GM12878 (cell line): ENCODE results near the gene ISG20L2. TPM values are rescaled to one million over a fixed set of nuclear protein-coding genes. Genes with fewer than 3 reads are reported as not detected.
A peak's percentile ranks its signal among the peaks of the same experiment; 100 is the strongest.

Experiments
- ATAC-seq: fragments of 200-7000 bp; cut with Tn5 transposase; 3 replicates; pipeline ENCODE4 v1.9.1; 2020; ENCODE audit warnings: mild to moderate bottlenecking, moderate library complexity
- BruUV-seq: library from RNA; stranded (reverse); fragments of 400-500 nt; replicated peaks from 2 replicates; lab custom pipeline; 2021; lab: Mats Ljungman, UMichigan
- CTCF ChIA-PET: fragments of 300-600 bp; sonication (Branson Sonifier 250); formaldehyde crosslinking; extraction: SDS; loops from one replicate; lab custom pipeline; 2021; ENCODE audit warnings: inconsistent platforms; lab: Yijun Ruan, JAX
- POLR2A ChIA-PET: fragments of 350-600 bp; formaldehyde crosslinking; extraction: SDS; loops from one replicate; lab custom pipeline; 2021; ENCODE audit warnings: inconsistent platforms; lab: Charles Lee
- RAD21 ChIA-PET: fragments of 300-600 bp; sonication (Branson Sonifier 250); formaldehyde crosslinking; loops from one replicate; lab custom pipeline; 2023; ENCODE audit warnings: antibody characterized with exemption; ENCODE audit not compliant: unreplicated experiment; lab: Charles Lee
- SMC1A ChIA-PET: fragments of 300-600 bp; sonication (Branson Sonifier 250); formaldehyde crosslinking; loops from one replicate; lab custom pipeline; 2023; ENCODE audit not compliant: unreplicated experiment, uncharacterized antibody; lab: Charles Lee
- DNase-seq: peaks from one replicate; pipeline ENCODE4 v3.0.0-alpha.2; 2011; ENCODE audit warnings: low read depth, low spot score
- FAIRE-seq: peaks from 3 replicates; lab custom pipeline; 2011; peaks lifted over from hg19 to GRCh38; lab: Jason Lieb, UNC
- H2AFZ ChIP-seq: 2 replicates; pipeline ENCODE4 v1.6.0; 2011; ENCODE audit warnings: low read depth, low read length, control low read depth; ENCODE audit not compliant: control insufficient read depth
- H3K27ac ChIP-seq: 2 replicates; pipeline ENCODE4 v1.5.1; 2011; ENCODE audit warnings: control low read depth; ENCODE audit not compliant: control insufficient read depth, insufficient read depth
- H3K27me3 ChIP-seq, 2 experiments: replicated peaks in 1 of 2; 2 replicates each; pipeline versions ENCODE4 v1.6.0 to v1.6.1; 2011; ENCODE audit warnings: low read length in 1 of 2; ENCODE audit not compliant: control insufficient read depth in 2 of 2, insufficient read depth in 2 of 2
- H3K36me3 ChIP-seq, 2 experiments: 2 replicates each; pipeline ENCODE4 v1.5.1; 2011; ENCODE audit warnings: low read length in 1 of 2; ENCODE audit not compliant: control insufficient read depth in 2 of 2, insufficient read depth in 2 of 2
- H3K4me1 ChIP-seq: 2 replicates; pipeline ENCODE4 v1.6.1; 2011; ENCODE audit warnings: mild to moderate bottlenecking, low read length, moderate library complexity, mixed read lengths; ENCODE audit not compliant: control insufficient read depth, insufficient read depth
- H3K4me2 ChIP-seq: 2 replicates; pipeline ENCODE4 v1.6.0; 2011; ENCODE audit warnings: control low read depth; ENCODE audit not compliant: control insufficient read depth, insufficient read depth
- H3K4me3 ChIP-seq: fragments of 200-600 bp; sonication (generic); 2 replicates; pipeline ENCODE4 v1.5.1; 2016
- H3K79me2 ChIP-seq: 2 replicates; pipeline ENCODE4 v1.6.0; 2011; ENCODE audit warnings: low read length; ENCODE audit not compliant: control insufficient read depth, insufficient read depth
- H3K9ac ChIP-seq: 2 replicates; pipeline ENCODE4 v1.8.0; 2011; ENCODE audit warnings: low read length, control low read depth, mixed read lengths; ENCODE audit not compliant: control insufficient read depth, insufficient read depth
- H3K9me3 ChIP-seq: replicated peaks from 3 replicates; pipeline ENCODE4 v1.5.1; 2011; ENCODE audit warnings: mild to moderate bottlenecking, low read length; ENCODE audit not compliant: control insufficient read depth, insufficient read depth
- H4K20me1 ChIP-seq: 2 replicates; pipeline ENCODE4 v1.6.0; 2011; ENCODE audit not compliant: control insufficient read depth, insufficient read depth
- IKZF1 ChIP-seq: fragments of 450-650 bp; conservative IDR thresholded peaks from 2 replicates; pipeline ENCODE4 v1.6.1; 2017; ENCODE audit warnings: antibody characterized with exemption, mild to moderate bottlenecking
- IKZF2 ChIP-seq, 2 experiments: fragments of 450-650 bp; IDR thresholded peaks; 2 replicates each; pipeline ENCODE4 v1.6.1; 2017; ENCODE audit warnings: mild to moderate bottlenecking in 2 of 2, moderate library complexity in 2 of 2
- MTA2 ChIP-seq: fragments of 450-650 bp; IDR thresholded peaks from 2 replicates; pipeline ENCODE4 v1.6.1; 2016; ENCODE audit warnings: low read depth, mild to moderate bottlenecking, moderate library complexity
- NFXL1 ChIP-seq: fragments of 450-650 bp; IDR thresholded peaks from 2 replicates; pipeline ENCODE4 v1.6.1; 2017; ENCODE audit warnings: antibody characterized with exemption, mild to moderate bottlenecking, borderline replicate concordance
- RAD21 ChIP-seq: IDR thresholded peaks from 2 replicates; pipeline ENCODE4 v1.6.1; 2011; ENCODE audit warnings: mild to moderate bottlenecking, low read depth, low read length, moderate library complexity; ENCODE audit not compliant: insufficient read depth
- RUNX3 ChIP-seq: IDR thresholded peaks from 2 replicates; pipeline ENCODE4 v1.6.1; 2012; ENCODE audit warnings: low read length, inconsistent platforms
- SPI1 ChIP-seq: IDR thresholded peaks from 2 replicates; pipeline ENCODE4 v1.6.1; 2011; ENCODE audit warnings: low read depth, mild to moderate bottlenecking, low read length, moderate library complexity, borderline replicate concordance; ENCODE audit not compliant: insufficient read depth
- WRNIP1 ChIP-seq: IDR thresholded peaks from 2 replicates; pipeline ENCODE4 v1.6.1; 2011; ENCODE audit warnings: low read depth, low read length, improper control_type of control experiment, borderline replicate concordance
- WGBS: methylation state at CpG from one replicate; pipeline ENCODE4 v1.1.6; 2016; ENCODE audit warnings: low lambda C conversion rate; ENCODE audit not compliant: insufficient replicate concordance, insufficient coverage; ENCODE audit errors: missing lambda C conversion rate; 5-methylcytosine and 5-hydroxymethylcytosine counted together
- in situ Hi-C: fragments of 300-500 bp; cut with MboI; formaldehyde crosslinking; loops from 9 replicates; pipeline ENCODE4 v1.14.3; 2018; ENCODE audit warnings: mixed read lengths
- intact Hi-C: fragments of 100-400 bp; cut with micrococcal nuclease; formaldehyde crosslinking; loops from one replicate; pipeline ENCODE4 v1.14.2; 2022; ENCODE audit not compliant: unreplicated experiment
- polyA plus RNA-seq, 11 experiments: library from polyadenylated mRNA; depleted of rRNA in 4 of 11; unstranded in 6 of 11; stranded (reverse) in 5 of 11; fragments of >200 nt; fragmentation: Nextera tagmentation in 4 of 11; fragmentation: Illumina TruSeq in 1 of 11; extraction: Ambion mirVana in 4 of 11; extraction: Trizol in 1 of 11; gene quantifications; 1 replicate in 1 of 11; 2 replicates in 10 of 11; pipeline versions ENCODE4 v1.2.1 to v1.2.3, GENCODE V29; 2011 to 2016; ENCODE audit warnings: inconsistent platforms in 2 of 11, missing spikeins in 2 of 11, low read depth in 1 of 11
- total RNA-seq, 4 experiments: library from RNA; depleted of rRNA in 3 of 4; stranded (reverse); fragments of >200 nt in 3 of 4; fragmentation: Illumina TruSeq in 1 of 4; extraction: Trizol in 1 of 4; gene quantifications; 2 replicates each; pipeline versions ENCODE4 v1.2.1 to v1.2.3, GENCODE V29; 2013 to 2021
- TF ChIP-seq, protein P1 (sequence below), 3 experiments: IDR thresholded peaks in 2 of 3; conservative IDR thresholded peaks in 1 of 3; 2 replicates each; pipeline ENCODE4 v1.5.1; 2011; ENCODE audit warnings: low read depth in 3 of 3, low read length in 3 of 3, mild to moderate bottlenecking in 3 of 3, control low read depth in 2 of 3, moderate library complexity in 2 of 3, inconsistent platforms in 1 of 3, mixed read lengths in 1 of 3; ENCODE audit not compliant: control insufficient read depth in 2 of 3, insufficient read depth in 1 of 3; ENCODE audit errors: extremely low read depth in 1 of 3

The ISG20L2 gene
- total and polyA plus RNA-seq, 10 of the 15 experiments (the other 5 are each of a cell fraction or from before 2014, with no cell fraction given) = 16.4 to 111 (median 48.0) TPM

DNA sequence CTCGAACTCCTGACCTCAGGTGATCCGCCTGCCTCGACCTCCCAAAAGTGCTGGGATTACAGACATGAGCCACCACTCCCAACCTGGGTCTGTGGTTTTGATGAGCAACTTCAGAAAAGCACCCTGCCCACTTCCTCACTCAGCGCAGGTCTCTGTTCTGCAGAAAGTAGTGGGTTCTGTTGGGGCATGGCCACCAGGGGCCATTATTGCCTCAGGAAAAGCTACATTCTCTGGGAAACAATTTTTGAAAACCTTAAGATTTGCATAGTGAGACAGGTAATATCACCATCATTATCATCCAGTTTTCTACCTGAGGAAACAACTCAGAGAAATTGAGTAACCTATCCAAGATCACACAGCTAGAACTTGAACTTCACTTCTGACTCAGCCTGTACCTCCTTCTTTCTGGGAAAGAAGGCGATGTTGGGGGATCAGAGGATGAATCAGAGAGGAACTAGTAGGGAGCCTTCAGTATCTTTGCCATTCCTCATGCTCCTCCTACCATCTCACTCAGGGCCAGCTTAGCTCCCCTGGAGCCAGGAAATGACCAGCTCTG is 44.3 kb downstream of the ISG20L2 start:
- FAIRE-seq = peak; percentile 44
- WGBS = 0% methylated on average over 5 of the region's 5 CpGs
- no TSS peak for BruUV-seq
- TF ChIP-seq, protein P1, sequence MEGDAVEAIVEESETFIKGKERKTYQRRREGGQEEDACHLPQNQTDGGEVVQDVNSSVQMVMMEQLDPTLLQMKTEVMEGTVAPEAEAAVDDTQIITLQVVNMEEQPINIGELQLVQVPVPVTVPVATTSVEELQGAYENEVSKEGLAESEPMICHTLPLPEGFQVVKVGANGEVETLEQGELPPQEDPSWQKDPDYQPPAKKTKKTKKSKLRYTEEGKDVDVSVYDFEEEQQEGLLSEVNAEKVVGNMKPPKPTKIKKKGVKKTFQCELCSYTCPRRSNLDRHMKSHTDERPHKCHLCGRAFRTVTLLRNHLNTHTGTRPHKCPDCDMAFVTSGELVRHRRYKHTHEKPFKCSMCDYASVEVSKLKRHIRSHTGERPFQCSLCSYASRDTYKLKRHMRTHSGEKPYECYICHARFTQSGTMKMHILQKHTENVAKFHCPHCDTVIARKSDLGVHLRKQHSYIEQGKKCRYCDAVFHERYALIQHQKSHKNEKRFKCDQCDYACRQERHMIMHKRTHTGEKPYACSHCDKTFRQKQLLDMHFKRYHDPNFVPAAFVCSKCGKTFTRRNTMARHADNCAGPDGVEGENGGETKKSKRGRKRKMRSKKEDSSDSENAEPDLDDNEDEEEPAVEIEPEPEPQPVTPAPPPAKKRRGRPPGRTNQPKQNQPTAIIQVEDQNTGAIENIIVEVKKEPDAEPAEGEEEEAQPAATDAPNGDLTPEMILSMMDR (IDR thresholded peaks at IDR 0.05 in 2 of 3, conservative IDR thresholded peaks at IDR 0.05 in 1 of 3; ENCODE audit: control insufficient read depth in 2 of 3, extremely low read depth in 1 of 3, insufficient read depth in 1 of 3, low read depth in 3 of 3, low read length in 3 of 3) = peak; percentile 21 to 29 (median 28); a peak in 3 of 6 replicates
- TF ChIP-seq IKZF1 = 0 out of 2 replicates have a peak, but pooled peaks have one; percentile 14
- TF ChIP-seq RAD21 = peak; percentile 23; the same call in 1 of the 2 replicates
- TF ChIP-seq SPI1 = peak; percentile 83; the same call in 1 of the 2 replicates
- no peak for TF ChIP-seq NFXL1
- no peak for TF ChIP-seq WRNIP1
- TF ChIP-seq IKZF2 (IDR thresholded peaks at IDR 0.05) = peak in 1 of 2 experiments; percentile 12; a peak in 1 of 4 replicates
- TF ChIP-seq MTA2 = no peak
- TF ChIP-seq RUNX3 = peak; percentile 37; the same call in 1 of the 2 replicates
- TF ChIP-seq, all 136 proteins: peak for 6
- Histone ChIP-seq H2AFZ (no peak overlapping the region), H3K4me2 (no peak overlapping the region), H4K20me1 (no peaks in the 10 kb centered on the region), H3K27ac (no peak overlapping the region), H3K36me3 (no peaks in the 10 kb centered on the region), H3K9ac (no peak overlapping the region), H3K4me1 (peaks cover 8% of the 10 kb centered on the region), H3K9me3 (no peaks in the 10 kb centered on the region), H3K79me2 (no peaks in the 10 kb centered on the region), H3K4me3 (no peak overlapping the region), H3K27me3 (peaks cover 0 to 3% of the 10 kb centered on the region in 2 experiments; a peak in 3 of 4 replicates)
- intact Hi-C loops = no loop called here
- ChIA-PET POLR2A (interaction anchor here (0.5 kb wide), 1 partner anchor 187 kb away, joined by 5 read pairs; no protein-coding TSS in a partner anchor), SMC1A (interaction anchor here (1.0 to 3.1 kb wide), 9 partner anchors 14 to 206 kb away, joined by 3 to 13 read pairs (median 4); no protein-coding TSS in a partner anchor), RAD21 (interaction anchor here (0.6 to 10.2 kb wide), 4 partner anchors 23 to 44 kb away, joined by 3 to 173 read pairs (median 4); partner anchors contain the start of genes ISG20L2 and METTL25B), CTCF (interaction anchor here (0.8 to 12.9 kb wide), 13 partner anchors 19 to 206 kb away, joined by 3 to 433 read pairs (median 5); partner anchors contain the start of genes CRABP2, ISG20L2, METTL25B and NTRK1)
- DNase-seq = no peak
- in situ Hi-C loops = no loop called here
- peak; percentile 78 for ATAC-seq
